ENCODE data around the gene SNX4. TPM values are rescaled to one million over a fixed set of nuclear protein-coding genes. Genes with fewer than 3 reads are reported as not detected.
"Not testable (repeated sequence)": the region's sequence is repeated elsewhere in the genome, so short reads cannot be mapped to it uniquely, and the experiment has no call there.

The SNX4 gene
- total RNA-seq, 1 experiment from 2014 or later = 73.8 TPM

DNA sequence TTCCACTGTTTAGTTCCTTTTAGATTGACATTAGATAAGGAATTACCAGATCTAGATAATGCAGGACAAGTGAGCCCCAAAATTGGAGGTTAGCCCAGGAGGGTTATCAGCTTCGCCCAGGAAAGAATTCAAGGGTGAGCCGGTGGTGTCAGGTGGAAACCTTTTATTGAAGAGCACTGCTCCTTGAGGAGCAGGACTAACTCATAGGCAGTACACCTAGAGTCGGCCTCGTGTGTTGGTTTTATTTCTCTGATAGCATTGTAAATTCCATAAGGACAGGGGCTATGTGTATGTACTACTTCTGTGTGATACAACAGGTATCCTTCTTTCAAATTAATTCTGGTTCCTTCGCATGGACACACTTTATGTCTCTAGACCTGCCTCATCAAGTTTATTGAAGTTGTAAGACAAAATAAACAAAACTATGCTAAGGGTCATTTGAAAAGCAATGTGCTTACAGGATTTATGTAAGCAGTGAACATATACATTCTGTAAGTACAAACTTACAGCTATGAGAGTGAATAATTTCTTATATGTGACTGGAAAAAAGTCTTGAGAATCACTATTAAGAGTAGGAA is 57.2 kb downstream of the SNX4 start:
- no peak for DNase-seq (ENCODE audit: low read depth)

DNA sequence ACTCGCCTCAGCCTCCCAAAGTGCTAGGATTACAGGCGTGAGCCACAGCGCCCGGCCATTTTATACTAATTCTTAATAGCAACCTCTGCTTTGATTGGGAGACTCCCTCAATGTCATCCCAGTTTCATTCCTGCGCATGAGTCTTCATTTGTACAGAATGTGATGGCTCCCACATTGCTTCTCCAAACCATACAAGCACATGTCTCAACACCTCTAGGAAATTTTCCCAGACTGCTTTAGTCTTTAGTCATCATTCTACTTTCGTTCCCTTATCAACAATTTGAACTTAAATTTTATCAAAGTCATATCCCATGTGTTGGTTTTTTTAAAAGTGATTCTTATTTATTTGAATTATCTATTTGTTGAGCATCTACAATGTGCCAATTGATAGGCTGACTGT is 58.1 kb downstream of the SNX4 start:
- no peak for DNase-seq (ENCODE audit: low read depth)

DNA sequence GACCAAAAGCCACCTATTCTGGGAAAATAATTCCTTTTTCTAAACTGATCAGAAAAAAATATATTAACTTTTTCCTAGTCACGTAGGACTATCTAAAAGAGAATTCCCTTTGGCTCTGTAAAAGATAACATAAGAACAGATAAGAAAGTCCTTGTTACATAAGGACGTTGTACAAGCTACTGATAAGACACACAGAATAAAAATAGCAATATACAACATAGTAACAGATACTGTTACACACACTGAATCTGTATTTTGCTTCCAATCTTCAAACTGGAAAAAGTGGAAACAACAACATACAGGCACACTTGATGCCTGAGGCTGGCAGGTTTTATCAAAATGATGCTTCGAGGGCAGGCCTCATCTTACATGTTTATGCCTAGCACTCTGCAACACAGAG is 59.8 kb downstream of the SNX4 start:
- DNase-seq (ENCODE audit: low read depth) = no peak

DNA sequence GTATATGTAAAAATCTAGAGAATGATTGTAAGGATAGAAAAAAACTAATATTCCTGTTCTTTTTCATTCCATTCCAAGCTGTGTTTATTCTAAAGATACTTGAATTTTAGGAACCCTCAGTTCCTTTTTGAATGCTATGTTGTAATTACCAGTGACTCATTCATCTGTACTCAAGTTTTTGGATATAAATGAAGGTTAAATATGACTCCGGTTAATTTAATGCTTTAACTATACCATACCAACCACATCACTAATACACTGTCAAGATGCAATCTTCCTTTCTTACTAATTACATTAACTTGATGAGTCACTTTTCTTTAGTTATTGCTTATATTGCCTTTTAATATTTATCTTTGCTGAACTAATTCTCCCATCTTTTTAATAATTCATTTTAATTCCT is 76.1 kb downstream of the SNX4 start:
- no peak for DNase-seq (ENCODE audit: low read depth)

DNA sequence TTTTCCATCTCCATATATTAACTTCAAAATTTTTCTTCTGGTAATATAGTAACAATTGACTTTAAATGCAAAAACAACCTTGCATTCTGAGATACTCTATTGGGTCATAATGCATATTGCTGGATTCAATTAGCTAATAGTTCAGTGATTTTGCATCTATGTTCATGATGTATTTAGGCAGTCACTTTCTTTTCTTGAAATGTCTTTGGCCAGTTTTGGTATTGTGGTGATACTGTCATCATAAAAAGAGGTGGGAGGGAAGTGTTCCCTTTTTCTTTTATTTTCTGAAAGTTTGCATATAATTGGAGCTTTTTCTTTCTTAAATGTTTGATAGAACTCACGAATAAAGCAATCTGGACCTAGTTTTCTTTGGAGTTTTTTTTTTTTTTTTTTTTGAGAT is 77.5 kb downstream of the SNX4 start:
- no peak for DNase-seq (ENCODE audit: low read depth)

DNA sequence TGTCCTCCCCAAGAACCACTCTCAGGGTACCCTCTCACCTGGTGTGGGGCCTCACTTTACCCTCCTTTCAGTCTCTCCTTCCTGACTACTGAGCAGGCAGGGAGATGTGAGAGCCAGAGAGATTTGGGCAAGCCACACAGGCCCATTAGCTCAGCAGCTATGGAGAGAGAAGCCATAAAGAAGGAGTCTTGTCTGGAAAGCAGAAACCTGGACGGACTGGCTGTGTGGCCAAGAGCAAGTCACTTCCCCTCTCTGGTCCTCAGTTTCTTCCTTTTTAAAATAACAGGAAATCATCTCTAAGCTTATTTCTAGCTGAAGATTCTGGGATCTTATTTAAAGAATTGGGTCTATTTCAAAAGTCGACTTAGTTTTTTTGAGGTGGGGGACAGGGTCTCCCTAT is 79.0 kb downstream of the SNX4 start:
- DNase-seq (ENCODE audit: low read depth) = no peak

DNA sequence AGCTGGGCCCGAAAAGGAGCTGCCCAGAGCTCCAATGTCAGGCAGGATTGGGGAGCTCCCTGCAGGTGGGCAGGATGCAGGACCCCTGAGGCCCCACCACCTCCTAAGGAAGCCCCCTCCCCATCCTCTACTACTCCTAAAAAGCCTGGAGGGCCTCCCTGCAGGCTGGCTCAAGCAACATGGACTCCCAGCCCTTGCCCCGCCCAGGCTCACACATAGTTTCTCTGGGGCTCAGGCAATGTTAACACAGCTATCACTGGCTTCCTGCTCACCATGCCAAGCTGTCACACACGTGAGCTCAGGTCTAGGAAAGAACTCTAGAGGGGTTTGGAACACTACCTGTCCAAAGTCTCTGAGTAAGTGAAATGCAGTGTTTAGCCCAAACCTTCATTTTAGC is 79.4 kb downstream of the SNX4 start:
- DNase-seq (ENCODE audit: low read depth) = no peak

DNA sequence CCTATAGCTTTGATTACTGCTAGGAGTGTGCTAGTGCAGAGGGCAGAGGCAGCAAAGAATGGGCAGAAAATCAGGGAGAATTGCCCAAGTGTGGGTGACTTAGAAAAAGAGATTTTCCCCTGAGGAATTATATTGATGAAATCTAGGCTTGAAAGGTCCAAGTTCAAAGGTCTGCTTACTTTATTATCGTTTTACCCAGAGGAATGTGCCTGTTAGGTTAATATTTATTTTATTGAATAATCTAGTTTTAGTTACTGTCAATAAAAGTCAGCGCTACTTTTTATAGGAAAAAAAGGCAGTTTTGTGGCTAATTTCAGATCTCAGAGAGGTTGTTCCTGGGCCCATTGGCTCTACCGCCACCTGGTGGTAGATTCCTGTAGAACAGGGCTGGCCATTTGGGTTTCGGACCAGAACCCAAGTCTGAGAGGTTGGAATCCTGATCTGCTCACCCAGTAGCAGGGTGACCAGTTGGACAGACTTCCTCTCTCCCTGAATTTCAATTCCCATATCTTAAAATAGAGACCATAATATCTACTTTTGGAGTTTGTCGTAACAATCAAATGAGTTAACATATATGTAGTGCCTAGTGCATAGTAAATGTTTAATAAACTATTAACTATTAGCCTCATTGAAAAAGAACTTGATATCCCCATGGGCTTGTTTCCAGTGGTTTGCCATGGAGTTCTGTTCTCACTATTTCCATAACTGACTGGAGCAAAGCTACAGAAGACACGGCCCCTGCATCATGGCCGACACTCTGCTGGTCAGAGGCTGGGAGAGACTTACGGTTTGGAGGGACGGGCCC is 82.2 kb downstream of the SNX4 start:
- peak; percentile 51 for DNase-seq (ENCODE audit: low read depth)

DNA sequence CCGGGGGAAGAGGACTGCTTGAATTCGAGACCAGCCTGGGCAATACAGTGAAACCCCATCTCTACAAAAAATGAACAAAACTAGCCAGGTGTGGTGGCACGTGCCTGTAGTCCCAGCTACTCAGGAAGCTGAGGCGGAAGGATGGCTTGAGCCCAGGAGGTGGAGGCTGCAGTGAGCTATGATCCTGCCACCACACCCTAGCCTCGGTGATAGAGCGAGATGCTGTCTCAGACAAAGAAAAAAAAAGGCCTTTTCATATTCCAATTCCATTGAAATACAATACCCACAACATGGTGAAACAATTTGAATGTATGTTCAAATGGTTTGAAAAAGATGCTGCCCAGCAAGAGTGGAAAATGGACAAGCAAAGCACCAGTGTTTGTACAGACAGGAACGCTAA is 83.1 kb downstream of the SNX4 start:
- DNase-seq (ENCODE audit: low read depth) = no peak

DNA sequence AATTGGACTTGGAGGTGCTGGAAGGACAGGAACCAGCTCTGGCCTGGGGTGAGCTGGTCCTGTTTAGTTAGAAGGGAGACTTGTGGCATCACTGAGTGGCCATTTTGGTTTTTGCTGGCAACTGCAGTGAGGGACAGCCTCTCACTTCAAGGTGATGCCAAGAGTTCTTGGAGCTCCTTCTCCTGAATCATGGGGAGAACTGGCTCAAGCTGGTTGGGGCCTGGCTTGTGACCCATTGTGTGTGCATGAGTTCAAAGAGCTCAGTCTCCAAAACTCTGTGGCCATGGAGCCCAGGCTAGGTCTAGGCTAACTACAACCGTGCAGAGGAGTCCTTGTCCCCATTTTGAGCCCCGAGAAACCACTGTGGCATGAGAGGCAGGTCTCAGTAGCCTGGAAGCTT is 84.8 kb downstream of the SNX4 start:
- DNase-seq (ENCODE audit: low read depth) = no peak

DNA sequence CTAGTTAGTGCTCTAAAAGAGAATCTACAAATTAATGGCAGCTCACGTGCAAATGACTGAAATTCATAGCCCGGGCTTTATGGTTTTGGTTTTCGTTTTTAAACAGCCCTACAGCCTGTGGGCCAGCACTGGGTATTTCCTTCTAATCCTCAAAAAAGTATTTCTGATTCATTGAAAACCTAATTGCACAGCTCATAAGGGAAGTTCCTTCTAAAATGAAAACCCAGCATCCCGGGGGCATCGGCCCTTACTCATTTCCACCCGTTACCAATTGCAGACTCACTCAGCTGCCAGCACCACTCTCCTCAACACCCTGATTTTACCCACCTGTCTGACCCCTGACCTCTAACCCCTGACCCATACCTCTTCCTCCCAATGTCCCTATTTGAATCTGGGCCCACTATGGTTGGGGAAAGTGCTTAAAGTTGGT is 85.4 kb downstream of the SNX4 start:
- DNase-seq (ENCODE audit: low read depth) = no peak

DNA sequence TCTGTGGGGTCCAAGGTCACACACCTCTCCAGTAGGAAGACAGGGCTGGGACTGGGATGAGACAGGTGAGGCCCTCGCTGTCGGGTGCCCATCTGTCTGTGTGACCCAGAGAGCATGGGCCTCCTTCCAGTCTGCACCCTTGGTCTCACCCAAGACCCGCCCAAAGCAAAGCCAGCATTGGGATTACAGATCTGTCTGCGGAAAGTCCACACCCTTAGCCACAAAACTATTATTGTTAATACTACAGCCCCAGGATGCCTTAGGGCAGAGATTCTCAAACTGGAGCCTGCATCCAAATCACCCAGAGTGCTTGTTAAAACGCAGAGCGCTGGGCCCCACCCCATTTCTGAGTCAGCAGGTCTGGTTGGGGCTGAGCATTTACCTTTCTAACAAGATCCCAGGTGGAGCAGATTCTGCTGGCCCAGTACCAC is 86.4 kb downstream of the SNX4 start:
- no peak for DNase-seq (ENCODE audit: low read depth)

DNA sequence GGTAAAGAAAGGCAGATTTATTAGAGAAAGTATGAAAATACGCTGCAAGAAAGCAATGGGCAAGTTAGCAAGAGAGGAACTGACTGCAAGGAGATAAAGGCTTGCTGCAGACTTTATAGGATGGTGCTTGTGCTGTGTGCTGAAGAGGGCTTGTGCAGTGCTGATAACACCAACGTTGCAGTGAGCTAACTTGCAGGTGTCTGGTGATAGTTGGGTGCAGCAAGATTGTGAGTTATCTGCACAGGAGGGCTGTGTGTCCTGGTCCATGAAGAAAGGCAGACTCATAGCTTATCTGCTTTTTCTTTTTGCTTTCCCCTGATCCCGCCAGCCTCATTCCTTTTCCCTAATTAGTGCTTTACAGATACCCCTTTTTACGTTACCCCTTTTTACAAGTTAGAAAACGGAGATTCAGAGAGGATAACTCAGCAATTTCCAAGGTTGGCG is 86.9 kb downstream of the SNX4 start:
- DNase-seq (ENCODE audit: low read depth) = no peak

DNA sequence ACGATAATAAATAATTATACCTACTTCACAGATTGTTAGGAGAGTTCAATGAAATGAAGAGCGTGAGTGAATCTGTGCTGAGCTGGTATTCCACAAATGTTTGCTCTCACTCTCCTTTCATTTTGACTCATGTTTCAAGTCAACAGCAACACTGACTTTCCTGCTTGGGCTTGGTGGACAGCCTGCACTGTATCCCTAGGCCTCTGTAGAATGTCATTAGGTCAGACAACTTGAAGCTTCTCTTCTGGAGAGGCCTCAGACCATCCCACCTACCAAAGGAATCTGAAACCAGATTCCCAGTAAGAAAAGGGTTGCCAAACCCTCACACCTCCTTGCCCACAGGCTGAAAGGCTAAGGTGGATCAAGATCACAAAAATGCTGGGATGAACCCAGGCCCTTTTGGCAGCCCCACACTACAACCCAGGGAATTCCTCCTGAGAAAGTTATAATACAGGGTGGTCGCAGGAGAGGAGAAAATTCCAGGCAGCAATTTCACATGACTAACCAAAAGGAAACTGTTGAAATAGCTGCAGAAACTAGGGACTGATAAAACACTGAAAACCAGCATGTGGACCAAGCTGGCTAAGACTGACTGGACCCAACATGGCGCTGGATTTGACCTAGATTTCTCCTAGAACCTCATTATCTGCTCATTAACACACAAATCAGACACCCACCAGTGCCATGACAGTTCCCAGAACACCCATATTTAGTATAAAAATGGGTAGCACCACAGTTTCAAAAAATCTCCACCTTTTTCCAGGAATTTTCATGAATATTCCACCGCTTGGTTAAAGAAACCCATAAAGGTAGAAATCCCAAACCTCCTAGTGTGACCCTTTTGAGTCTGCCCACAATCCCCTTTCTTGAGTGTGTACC is 87.9 kb downstream of the SNX4 start:
- DNase-seq (ENCODE audit: low read depth) = no peak

DNA sequence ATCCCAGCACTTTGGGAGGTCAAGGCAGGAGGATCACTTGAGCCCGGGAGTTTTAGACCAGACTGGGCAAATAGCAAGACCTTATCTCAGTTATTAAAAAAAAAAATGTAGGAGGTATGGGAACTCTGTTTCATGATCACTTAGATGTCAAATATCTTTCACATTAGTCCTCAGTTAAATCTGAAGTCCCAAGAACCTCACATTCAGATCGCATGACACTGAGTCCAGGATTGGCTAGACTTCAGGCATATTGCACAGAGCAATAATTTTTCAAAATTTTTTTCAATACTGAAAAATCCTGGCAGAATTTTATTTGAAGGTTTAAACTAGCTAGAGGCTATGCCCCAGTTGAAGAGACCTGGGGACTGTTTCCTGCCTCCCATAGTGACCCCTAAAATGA is 88.6 kb downstream of the SNX4 start:
- DNase-seq (ENCODE audit: low read depth) = no peak

DNA sequence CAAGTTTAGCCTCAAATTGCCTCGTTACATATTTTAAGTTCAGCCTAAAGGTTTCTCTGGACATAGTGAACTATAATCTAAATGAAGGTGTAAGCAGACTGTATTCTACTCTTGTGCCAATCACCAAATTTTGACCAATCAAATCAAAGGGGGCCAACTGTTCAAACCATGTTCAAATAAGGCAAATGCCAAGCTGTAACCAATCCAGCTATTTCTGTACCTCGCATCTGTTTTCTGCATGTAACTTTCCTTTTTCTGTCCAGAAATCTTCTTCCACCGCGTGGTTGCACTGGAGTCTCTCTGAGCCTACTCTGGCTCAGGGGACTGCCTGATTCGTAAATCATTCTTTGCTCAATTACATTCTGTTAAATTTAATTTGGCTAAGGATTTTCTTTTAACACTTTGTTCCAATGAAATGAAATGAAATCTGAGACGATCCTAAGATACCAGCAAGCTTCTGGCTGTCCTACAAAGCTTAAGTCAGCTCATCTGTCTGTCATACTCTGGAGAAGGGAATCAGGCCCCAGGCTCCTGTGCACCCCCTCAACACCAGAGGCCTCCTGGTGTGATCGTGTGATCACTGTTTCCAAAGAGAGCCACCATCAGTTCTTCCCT is 91.7 kb downstream of the SNX4 start:
- no peak for DNase-seq (ENCODE audit: low read depth)

DNA sequence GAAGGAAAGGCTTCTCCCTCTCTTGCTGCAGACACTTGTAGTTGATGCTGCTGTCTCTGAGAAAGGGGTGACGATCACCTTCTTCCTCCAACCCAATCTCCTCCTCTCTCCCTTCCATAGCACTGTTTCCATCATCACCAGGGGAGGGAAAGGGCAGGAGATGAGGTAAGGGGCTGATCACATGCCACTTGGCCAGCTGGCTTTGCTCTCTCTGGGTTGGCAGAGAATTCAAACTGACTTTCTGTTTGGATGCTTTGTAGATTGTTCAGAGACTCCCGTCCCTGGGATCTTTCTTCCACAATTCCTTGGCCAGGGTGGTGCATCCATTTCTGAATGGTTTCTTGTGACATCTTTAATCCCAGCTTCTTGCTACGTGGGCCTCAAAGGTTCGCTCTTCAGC is 101.7 kb downstream of the SNX4 start:
- DNase-seq (ENCODE audit: low read depth) = no peak

DNA sequence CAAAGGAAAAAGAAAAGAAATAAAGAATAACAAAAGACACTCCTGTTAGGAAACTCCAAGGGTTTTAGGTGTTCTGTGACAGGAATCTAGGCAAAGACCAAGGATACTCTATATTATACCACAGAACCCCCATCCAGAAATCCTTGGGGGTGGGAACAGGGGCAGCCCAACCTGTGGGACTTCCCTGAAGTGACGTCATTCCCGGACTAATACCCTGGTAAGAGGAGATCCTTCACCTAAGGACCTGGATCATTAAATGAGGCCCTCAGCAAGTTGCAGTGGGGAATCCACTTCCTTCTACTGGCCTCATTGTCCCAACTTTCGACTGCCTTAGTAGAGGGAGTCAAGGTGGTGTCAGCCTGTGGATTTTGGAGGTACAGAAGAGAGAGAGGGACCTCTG is 103.8 kb downstream of the SNX4 start:
- DNase-seq (ENCODE audit: low read depth) = no peak

DNA sequence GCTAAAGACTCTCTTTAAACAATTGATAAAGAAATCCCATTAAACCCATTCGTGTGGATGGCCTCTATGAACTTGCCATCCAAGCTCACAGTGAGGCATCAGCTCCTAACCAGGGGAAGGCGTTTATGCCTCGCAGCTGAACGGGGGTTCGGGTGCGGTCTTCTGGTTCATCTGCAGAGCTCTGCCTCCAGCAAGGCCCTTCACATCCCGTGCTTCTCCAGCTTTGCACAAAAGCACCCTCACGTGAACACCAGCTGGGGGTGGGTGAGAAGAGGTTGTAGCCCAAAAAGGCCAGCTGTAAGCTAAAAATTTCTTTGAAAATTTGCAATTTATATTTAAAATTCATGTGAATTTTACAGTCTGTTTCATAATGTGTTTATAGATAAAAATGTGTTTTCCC is 105.3 kb downstream of the SNX4 start:
- DNase-seq (ENCODE audit: low read depth) = no peak

DNA sequence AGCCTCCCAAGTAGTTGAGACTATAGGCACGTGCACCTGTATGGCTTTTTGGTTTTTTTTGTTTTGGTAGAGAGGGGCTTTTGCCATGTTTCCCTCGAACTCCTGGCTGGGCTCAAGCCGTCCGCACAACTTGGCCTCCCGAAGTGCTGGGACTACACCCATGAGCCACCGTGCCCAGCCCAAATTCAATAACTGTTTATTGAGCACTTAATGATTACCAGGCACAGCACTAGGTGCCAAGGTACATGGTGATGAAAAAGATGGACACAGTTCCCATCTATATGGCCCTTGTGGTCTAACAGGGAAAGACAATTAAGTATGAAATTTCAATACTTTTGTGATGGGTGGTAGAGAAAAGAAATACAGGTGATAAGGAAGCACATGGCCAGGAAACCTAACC is 109.1 kb downstream of the SNX4 start:
- no peak for DNase-seq (ENCODE audit: low read depth)

DNA sequence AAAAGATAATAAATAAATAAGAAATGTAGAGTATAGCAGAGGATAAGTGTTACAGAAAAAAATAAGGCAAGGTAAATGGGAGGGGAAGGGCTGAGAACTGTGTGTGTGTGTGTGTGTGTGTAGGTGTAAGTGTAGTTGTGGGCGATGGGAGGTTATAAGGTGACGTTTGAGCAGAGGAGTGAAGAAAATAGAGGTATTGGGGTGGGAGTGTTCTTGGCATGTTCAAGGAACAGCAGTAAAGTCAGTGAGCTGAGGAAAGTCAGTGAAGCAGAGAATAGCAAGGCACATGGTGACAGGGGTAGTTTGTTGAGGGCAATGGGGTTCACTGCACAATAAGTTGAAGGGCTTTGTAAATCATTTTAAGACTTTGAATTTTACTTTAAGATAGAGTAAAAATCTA is 113.9 kb downstream of the SNX4 start:
- DNase-seq (ENCODE audit: low read depth) = no peak

DNA sequence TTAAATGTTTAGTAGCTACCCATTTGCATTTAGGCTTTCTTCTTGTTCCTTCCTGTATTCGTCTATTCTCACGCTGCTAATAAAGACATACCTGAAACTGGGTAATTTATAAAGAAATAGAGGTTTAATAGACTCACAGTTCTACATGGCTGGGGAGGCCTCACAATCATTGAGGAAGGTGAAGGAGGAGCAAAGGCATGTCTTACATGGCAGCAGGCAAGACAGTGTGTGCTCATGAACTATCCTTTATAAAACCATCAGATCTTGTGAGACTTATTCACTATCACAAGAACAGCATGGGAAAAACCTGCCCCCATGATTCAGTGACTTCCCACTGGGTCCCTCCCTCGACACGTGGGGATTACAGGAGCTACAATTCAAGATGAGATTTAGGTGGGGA is 114.5 kb downstream of the SNX4 start:
- not testable (repeated sequence) for DNase-seq (ENCODE audit: low read depth)

Measured in Daoy (cell line).